ENCODE data around the gene MYEOV. TPM values are rescaled to one million over a fixed set of nuclear protein-coding genes. Genes with fewer than 3 reads are reported as not detected.

Gene MYEOV
- total RNA-seq, 4 donors from 2014 or later: not detected

DNA sequence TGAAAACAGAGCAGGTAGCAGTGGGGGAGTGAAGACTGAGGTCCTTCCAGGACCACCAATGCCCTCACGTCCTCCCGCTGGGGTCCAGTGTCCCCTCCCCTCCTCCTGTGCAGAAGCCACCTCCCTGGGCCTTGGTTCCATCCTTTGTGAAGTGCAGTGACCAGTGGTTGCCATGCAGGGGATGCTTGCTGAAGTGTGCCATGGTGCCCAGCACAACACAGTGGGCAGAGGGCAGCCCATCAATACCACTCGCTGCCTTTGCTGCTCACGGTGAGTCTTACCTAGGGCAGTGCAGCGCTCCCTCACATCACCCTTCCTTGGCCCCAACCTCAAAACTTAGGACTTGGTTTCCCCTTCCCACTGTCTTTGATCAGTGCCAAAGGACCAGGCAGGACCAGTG is 12.9 kb downstream of the MYEOV start:
- H3K4me3 ChIP-seq: no peak overlapping the region
- H3K27me3 ChIP-seq: no peaks in the 10 kb centered on the region
- peaks cover 4 to 10% (median 6%) of the 10 kb centered on the region in 4 donors for H3K4me1 ChIP-seq
- no peak for DNase-seq (ENCODE audit: extremely low spot score)
- no peak overlapping the region for H3K27ac ChIP-seq (replicated peaks in 1 of 4)
- TF ChIP-seq, protein P1, sequence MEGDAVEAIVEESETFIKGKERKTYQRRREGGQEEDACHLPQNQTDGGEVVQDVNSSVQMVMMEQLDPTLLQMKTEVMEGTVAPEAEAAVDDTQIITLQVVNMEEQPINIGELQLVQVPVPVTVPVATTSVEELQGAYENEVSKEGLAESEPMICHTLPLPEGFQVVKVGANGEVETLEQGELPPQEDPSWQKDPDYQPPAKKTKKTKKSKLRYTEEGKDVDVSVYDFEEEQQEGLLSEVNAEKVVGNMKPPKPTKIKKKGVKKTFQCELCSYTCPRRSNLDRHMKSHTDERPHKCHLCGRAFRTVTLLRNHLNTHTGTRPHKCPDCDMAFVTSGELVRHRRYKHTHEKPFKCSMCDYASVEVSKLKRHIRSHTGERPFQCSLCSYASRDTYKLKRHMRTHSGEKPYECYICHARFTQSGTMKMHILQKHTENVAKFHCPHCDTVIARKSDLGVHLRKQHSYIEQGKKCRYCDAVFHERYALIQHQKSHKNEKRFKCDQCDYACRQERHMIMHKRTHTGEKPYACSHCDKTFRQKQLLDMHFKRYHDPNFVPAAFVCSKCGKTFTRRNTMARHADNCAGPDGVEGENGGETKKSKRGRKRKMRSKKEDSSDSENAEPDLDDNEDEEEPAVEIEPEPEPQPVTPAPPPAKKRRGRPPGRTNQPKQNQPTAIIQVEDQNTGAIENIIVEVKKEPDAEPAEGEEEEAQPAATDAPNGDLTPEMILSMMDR (IDR thresholded peaks at IDR 0.05): no peak
- no peak for TF ChIP-seq EP300 (IDR thresholded peaks at IDR 0.05)
- TF ChIP-seq POLR2AphosphoS5 (IDR thresholded peaks at IDR 0.05): no peak
- no peak for TF ChIP-seq POLR2A (IDR thresholded peaks at IDR 0.05; ENCODE audit: low read depth)
- no peaks in the 10 kb centered on the region for H3K36me3 ChIP-seq
- 89% methylated on average over 3 of the region's 5 CpGs for WGBS
- H3K9me3 ChIP-seq: no peaks in the 10 kb centered on the region
- intact Hi-C loops (cut with DNase I): no loop called here

GRCh38 chr11:69307421-69307820 is 13.5 kb downstream of the MYEOV start:
- no peaks in the 10 kb centered on the region for H3K9me3 ChIP-seq
- no peak for DNase-seq (ENCODE audit: extremely low spot score)
- H3K27me3 ChIP-seq: no peaks in the 10 kb centered on the region
- no peaks in the 10 kb centered on the region for H3K36me3 ChIP-seq
- intact Hi-C loops (cut with DNase I): no loop called here
- no peak overlapping the region for H3K27ac ChIP-seq (replicated peaks in 1 of 4)
- WGBS: 83% methylated on average over 1 of the region's 6 CpGs
- TF ChIP-seq EP300 (IDR thresholded peaks at IDR 0.05) (no peak), POLR2A (IDR thresholded peaks at IDR 0.05; ENCODE audit: low read depth) (no peak), POLR2AphosphoS5 (IDR thresholded peaks at IDR 0.05) (no peak)
- TF ChIP-seq, protein P1 (IDR thresholded peaks at IDR 0.05): no peak
- no peak overlapping the region for H3K4me3 ChIP-seq
- H3K4me1 ChIP-seq: peaks cover 6 to 14% (median 8%) of the 10 kb centered on the region in 4 donors

- H3K36me3 ChIP-seq: no peaks in the 10 kb centered on the region
- H3K27me3 ChIP-seq: peaks cover 0 to 4% (median 0%) of the 10 kb centered on the region in 4 donors
- peaks cover 10 to 20% (median 12%) of the 10 kb centered on the region in 4 donors for H3K4me1 ChIP-seq
- intact Hi-C loops (cut with DNase I): no loop called here
- no peaks in the 10 kb centered on the region for H3K9me3 ChIP-seq
- no peak for DNase-seq (ENCODE audit: extremely low spot score)
- 91% methylated on average over 12 of the region's 12 CpGs for WGBS
- H3K4me3 ChIP-seq: no peak overlapping the region
- H3K27ac ChIP-seq (replicated peaks in 1 of 4): no peak overlapping the region
- TF ChIP-seq POLR2AphosphoS5 (IDR thresholded peaks at IDR 0.05): no peak
- TF ChIP-seq POLR2A (IDR thresholded peaks at IDR 0.05; ENCODE audit: low read depth): no peak
- TF ChIP-seq, protein P1 (IDR thresholded peaks at IDR 0.05): no peak
- no peak for TF ChIP-seq EP300 (IDR thresholded peaks at IDR 0.05)
These were observed 14.0 kb downstream of the MYEOV start for GRCh38 chr11:69307871-69308431.

DNA sequence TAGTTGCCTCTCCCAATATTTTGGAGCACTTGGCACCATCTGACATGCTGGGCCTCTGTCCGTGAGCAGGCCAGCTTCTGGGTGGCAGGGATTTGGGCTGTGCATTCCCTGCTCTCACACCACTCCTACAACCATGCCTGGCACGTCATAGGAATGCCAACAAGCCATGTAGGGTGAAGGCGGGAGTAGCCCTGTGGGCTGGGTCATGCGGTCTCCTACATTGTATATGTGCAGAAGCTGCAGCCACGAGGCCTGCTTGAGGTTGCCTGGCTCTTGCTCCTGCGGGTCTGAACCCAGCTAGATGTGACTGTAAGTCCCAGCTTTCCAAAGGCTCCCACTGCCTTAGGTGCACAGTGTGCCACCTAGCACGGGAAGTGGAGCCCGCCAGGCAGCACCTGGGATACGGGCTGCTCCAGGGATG is 14.5 kb downstream of the MYEOV start:
- H3K27me3 ChIP-seq: peaks cover 0 to 8% (median 0%) of the 10 kb centered on the region in 4 donors
- 100% methylated on average over 2 of the region's 9 CpGs for WGBS

More for the DNA sequence above, 14.5 kb downstream of the MYEOV start:
- Histone ChIP-seq H3K4me1 (peaks cover 13 to 23% (median 16%) of the 10 kb centered on the region in 4 donors), H3K27ac (replicated peaks in 1 of 4) (no peak overlapping the region), H3K36me3 (no peaks in the 10 kb centered on the region), H3K4me3 (no peak overlapping the region), H3K9me3 (no peaks in the 10 kb centered on the region)
- intact Hi-C loops (cut with DNase I): no loop called here
- TF ChIP-seq, protein P1 (IDR thresholded peaks at IDR 0.05): no peak
- TF ChIP-seq POLR2A (IDR thresholded peaks at IDR 0.05; ENCODE audit: low read depth) (no peak), EP300 (IDR thresholded peaks at IDR 0.05) (no peak), POLR2AphosphoS5 (IDR thresholded peaks at IDR 0.05) (no peak)
- DNase-seq (ENCODE audit: extremely low spot score): no peak

Data from esophagus muscularis mucosa (tissue), 4 donors.